Measurements from ENCODE around the gene NPLOC4.
"Not testable (repeated sequence)": the region's sequence is repeated elsewhere in the genome, so short reads cannot be mapped to it uniquely, and the experiment has no call there.

Gene NPLOC4

GRCh38 chr17:81636505-81637288, at the start of gene NPLOC4, which contains the start of gene TSPAN10:
NPLOC4 (minus strand) TSS chr17:81637112; CDS start chr17:81636930, 182 bp downstream.
TSPAN10 (plus strand) TSS chr17:81637196; CDS start chr17:81642413, 5,217 bp downstream.
- DNase-seq (ENCODE audit: insufficient read length, low spot score) (peak; percentile 93), FAIRE-seq (peak; percentile 60)

DNA sequence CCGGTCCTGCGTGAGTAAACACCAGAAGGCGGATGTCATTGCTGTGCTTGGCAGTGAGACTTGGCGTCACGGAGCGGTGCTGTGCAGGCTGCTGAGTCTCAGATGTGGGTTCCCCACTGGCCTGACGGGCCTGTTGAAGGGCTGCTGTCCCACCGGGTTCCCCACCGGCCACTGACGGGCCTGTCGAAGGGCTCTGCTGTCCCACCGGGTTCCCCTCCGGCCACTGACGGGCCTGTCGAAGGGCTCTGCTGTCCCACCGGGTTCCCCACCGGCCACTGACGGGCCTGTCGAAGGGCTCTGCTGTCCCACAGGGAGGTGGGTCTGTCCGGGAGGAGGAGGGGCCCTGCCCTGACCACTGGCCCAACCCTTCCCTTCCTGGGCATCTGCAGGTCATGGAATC, 49.7 kb upstream of the NPLOC4 start:
- DNase-seq (ENCODE audit: insufficient read length, low spot score) = no peak
- FAIRE-seq = no peak

DNA sequence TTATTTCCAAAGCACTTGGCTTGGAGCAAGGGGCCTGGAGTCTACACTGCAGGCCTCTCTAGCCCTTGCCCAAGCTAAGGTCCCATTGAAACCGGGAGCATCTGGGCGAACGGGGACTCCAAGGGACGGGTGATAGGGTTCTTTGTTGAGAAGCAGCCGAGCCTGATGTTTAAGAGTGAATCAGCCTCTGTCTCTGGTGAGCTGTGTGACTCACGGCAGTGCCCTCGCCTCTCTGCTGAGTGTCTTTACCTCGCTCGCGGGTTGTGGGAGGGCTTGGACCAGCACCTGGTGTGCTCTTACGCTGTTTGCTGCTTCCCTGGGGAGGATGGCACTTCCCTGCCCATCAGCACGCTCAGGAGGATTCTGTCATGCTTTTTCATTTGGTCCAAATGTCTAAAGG, 48.2 kb upstream of the NPLOC4 start:
- FAIRE-seq (no peak), DNase-seq (ENCODE audit: insufficient read length, low spot score) (no peak)

DNA sequence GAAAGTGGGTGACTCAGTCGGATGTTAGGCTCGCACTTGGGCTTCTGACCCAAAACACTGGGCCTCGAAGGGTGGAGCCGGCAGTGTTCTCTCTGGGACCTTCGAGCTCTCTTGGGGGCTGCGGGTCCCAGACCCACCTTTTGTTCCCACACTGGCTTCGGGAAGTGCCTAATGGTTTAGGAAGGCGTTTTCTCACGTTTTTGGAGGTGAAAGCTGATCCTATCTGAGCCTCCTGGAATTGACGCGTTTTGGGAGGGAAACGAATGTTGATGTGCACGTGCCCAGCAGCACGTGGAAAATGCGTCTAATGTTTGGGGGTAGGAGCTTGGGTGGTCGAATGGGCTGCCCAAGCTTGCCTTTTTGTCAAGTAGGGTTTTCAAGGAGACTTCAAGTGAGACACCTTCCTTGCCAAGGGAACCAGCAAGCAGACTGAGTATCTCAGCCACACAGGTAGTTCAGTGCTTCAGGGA, 47.6 kb upstream of the NPLOC4 start:
- DNase-seq (ENCODE audit: insufficient read length, low spot score) (no peak), FAIRE-seq (no peak)

DNA sequence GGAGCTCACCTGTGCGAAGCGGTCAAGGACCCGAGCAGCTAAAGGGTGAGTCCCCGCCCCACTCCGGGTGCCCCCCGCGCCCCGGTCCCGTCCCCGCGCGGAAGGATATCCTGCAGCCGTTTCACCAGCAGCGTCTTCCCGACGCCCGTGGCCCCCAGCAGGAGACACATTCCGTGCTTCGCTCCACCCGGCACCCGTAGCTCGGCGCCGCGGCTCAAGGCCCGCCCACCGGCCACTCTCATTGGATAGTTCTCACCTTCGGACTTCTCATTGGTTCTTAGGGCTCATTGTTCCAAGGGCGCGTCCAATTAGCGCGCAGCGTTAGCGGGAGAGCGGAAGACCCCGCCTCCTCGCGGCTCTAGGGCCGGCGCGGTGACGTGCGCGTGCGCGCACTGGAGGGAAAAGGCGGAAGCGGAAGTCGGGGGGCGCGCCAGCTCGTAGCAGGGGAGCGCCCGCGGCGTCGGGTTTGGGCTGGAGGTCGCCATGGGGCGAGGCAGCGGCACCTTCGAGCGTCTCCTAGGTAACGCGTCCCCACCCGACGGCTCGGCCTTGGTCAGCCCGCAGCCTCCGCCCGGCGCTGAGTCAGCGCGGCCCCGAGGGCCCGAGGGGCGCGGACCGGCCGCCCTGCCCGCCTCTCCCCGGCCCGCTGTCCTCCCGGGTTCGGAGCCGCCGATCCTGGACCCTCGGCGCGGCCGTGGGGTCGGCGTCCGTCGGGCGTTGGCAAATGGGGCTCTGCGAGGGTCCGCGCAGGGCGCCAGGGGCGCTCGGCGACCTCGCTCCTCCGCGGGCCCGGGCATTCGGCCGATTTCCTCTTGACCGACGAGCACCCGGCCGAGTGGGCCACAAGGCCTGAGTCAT, 46.9 kb upstream of the NPLOC4 start, which contains the start of the genes ARL16 and HGS:
TSS of gene ARL16 (minus strand) at position 214 of the 858 bp plus-strand sequence. CDS start at position 170, 44 bp downstream.
TSS of gene HGS (plus strand) at position 428 of the 858 bp plus-strand sequence. CDS start at position 484, 56 bp downstream.
- DNase-seq (ENCODE audit: insufficient read length, low spot score) (peak; percentile 99), FAIRE-seq (peak; percentile 92)

DNA sequence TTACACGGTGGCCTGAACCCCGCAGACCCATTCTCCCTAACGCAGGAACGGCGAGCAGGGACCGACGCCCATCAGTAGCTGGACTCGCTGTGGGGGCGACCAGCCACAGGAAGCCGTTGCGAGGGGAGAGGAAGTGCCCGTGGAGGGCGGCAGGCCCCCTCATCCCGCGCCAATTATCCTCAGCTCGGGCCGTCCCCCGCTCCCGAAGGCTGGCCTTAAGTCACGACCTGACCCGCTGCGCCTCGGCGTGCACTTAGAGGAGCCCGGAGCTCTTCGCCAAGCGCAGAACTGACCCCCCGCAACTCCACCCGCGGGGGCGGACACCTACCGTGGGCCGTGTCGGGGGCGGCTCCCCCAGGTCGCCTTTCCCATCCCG, 46.3 kb upstream of the NPLOC4 start:
- DNase-seq (ENCODE audit: insufficient read length, low spot score) = no peak
- FAIRE-seq = no peak

GRCh38 chr17:81682565-81683207, 45.8 kb upstream of the NPLOC4 start:
- DNase-seq (ENCODE audit: insufficient read length, low spot score) (no peak), FAIRE-seq (no peak)

GRCh38 chr17:81681672-81682071, 44.8 kb upstream of the NPLOC4 start:
- FAIRE-seq (no peak), DNase-seq (ENCODE audit: insufficient read length, low spot score) (no peak)

GRCh38 chr17:81680150-81680549, 43.2 kb upstream of the NPLOC4 start:
- DNase-seq (ENCODE audit: insufficient read length, low spot score) (no peak), FAIRE-seq (no peak)

- FAIRE-seq (no peak), DNase-seq (ENCODE audit: insufficient read length, low spot score) (no peak)
Observed at GRCh38 chr17:81676906-81677305, 40.0 kb upstream of the NPLOC4 start.

GRCh38 chr17:81675515-81676221, 38.8 kb upstream of the NPLOC4 start:
- FAIRE-seq; DNase-seq (ENCODE audit: insufficient read length, low spot score): not testable (repeated sequence)

GRCh38 chr17:81673561-81674258, 36.8 kb upstream of the NPLOC4 start:
- DNase-seq (ENCODE audit: insufficient read length, low spot score) (no peak), FAIRE-seq (no peak)

GRCh38 chr17:81672954-81673353, 36.0 kb upstream of the NPLOC4 start:
- FAIRE-seq (no peak), DNase-seq (ENCODE audit: insufficient read length, low spot score) (no peak)

DNA sequence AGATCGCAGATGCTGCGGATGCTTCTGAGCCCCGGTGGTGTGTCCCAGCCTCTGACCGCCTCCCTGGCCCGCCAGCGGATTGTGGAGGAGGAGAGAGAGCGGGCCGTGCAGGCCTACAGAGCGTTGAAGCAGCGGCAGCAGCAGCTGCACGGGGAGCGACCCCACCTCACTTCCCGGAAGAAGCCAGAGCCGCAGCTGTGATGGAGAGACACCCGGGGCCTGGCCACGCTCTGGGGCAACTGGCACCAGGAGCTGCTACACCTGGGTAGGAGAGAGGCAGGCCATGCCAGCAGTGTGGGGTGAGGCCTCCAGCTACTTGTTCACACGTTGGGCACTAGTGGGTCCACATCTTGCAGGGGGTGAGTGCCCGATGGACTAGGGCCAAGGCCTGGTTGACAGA, 35.6 kb upstream of the NPLOC4 start:
- FAIRE-seq = no peak
- DNase-seq (ENCODE audit: insufficient read length, low spot score) = no peak

DNA sequence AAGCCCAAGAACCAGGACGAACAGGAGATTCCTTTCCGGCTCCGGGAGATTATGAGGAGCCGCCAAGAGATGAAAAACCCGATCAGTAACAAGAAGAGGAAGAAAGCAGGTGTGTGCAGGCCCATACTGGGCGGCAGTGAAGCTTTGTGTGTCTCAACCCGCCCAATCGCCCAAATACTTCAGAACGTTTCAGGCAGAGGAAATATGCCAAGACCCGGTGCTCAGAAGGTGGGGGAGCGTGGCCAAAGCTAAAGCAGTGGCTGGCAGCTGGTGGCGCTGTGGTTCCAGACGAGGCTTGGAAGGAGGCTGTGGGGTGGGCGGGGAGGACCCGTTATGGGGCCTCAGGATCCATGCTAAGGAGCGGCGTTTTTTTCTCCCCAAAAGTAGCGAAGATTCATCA, 30.8 kb upstream of the NPLOC4 start:
- no peak for DNase-seq (ENCODE audit: insufficient read length, low spot score)
- FAIRE-seq = no peak

DNA sequence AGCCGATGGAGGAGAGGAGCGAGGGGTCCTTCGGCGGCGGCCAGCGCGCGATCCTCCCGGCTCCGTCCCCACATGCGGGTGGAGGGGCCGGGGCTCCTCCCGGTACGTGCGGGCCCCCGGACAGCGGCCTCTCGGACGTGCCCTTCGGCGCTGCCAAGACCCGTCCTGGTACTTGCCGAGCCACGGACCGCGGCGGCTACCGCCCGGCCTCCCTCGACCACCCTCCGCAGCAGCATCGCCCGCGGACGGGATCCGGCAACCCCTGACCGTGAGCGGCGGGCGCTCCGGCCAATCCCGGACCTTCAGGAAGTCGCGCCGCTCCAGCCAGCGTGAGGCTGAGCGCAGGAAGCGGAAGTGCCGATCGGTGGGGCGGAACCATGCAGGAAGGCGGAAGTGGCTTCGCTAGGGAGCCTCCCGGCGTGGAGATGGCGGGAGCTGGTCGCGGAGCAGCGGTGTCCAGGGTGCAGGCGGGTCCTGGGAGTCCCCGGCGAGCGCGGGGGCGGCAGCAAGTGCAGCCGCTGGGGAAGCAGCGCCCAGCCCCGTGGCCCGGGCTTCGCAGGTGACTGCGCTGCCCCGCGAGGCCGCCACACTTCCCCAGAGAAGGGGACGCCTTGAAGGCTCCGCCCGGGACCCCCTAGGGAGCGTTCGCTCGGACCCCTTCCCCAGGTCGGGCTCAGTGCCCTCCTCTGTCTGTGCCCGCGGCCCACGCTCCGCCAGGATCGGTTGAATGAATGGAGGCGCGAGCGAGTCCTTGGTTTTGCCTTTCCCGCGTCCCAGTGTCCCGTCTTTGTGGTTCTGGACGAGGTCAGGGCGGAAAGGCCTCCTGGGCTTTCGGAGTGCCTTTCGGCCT, 29.7 kb upstream of the NPLOC4 start, which contains the start of the genes CCDC137 and OXLD1:
TSS of gene CCDC137 (plus strand) at position 396 of the 850 bp plus-strand sequence. CDS start at position 426, 30 bp downstream.
TSS of gene OXLD1 (minus strand) at position 264 of the 850 bp plus-strand sequence. CDS start at position 236, 28 bp downstream.
- FAIRE-seq (peak; percentile 86), DNase-seq (ENCODE audit: insufficient read length, low spot score) (peak; percentile 98)

DNA sequence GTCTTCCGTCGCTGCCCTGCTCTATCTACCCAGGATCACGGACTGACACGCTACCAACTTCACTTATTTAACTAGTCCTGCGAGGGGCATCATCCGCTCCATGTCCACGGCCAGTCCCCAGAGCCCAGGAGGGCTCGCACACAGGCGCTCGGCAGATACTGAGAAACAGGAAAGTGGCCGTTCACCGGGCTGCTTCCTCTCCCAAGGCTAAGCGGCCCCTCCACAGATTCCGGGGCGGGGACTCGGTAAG, 29.1 kb upstream of the NPLOC4 start:
- DNase-seq (ENCODE audit: insufficient read length, low spot score) (no peak), FAIRE-seq (no peak)

GRCh38 chr17:81665205-81666091, 28.5 kb upstream of the NPLOC4 start:
- no peak for DNase-seq (ENCODE audit: insufficient read length, low spot score)
- no peak for FAIRE-seq

All from HTR-8/SVneo (cell line).